A172 (cell line): Measurements from ENCODE around the gene TNRC6B. TPM values are rescaled to one million over a fixed set of nuclear protein-coding genes. Genes with fewer than 3 reads are reported as not detected.

Experiments used
- DNase-seq: peaks from one replicate; pipeline ENCODE4 v3.0.0-alpha.2; 2015; ENCODE audit warnings: low spot score
- total RNA-seq: library from RNA; depleted of rRNA; stranded (reverse); fragments of >200 nt; shearing (Covaris generic); gene quantifications from 2 replicates; pipeline ENCODE4 v1.2.3, GENCODE V29; 2014

Gene TNRC6B
- total RNA-seq, 1 experiment from 2014 or later = 13.8 TPM

DNA sequence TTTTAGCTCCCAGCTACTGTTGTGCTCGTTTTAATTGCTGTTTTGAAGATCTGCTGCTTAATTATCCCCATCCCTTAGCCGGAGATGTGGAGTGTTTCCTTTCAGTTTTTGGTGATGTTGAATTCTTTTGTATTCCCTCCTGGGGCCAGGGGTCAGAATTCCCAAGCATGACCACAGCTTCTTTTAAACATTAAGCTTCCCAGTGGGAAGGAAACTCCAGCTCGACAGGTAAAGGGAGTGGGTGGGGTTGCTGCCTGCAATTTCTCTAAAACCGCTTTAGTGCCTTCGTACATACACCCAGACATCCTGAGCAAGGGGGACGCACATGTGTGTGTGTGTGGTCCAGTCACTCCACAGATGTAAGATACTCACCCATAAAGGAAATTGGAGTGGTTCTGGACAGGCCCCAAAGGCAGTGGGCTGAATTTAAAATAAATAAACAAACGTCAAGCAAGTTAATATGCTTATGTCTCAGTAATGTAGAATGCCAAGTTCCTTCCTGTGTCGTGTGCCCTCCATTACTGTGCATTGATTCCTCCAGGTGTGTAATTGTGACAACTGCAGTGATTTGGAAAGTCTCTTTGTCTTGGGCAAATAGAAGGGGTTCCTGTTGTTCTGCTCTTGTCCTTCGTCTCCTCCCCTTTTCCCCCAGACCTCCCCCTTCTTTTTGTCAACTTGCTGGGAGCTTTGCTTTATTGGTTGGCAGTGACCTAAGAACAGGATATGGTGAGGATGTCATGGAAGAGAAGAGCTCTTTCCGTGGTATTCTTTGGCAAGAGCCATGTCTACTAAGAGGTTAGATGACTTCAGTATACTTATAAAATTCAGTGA is 149.4 kb downstream of the TNRC6B start:
- no peak for DNase-seq

GRCh38 chr22:40328546-40329456 is 151.1 kb downstream of the TNRC6B start:
- DNase-seq = no peak

DNA sequence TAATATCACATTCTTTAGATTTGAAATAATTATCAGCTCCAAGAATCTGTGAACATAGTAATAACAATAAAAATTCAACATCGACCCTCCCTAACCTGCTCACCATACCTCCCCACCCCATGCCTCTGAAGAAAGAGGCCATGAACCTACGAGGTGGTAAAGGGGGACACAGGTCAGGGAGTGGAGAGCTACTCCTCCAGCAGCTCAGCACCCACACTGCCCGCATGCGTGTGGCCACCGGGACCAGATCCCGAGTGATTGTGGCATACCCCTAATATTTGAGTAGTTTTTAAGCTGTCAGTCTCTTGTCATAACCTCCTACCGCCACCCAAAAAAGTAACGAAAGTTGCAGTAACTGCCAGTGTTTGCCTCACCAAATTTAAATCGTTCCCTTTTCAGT is 151.7 kb downstream of the TNRC6B start:
- DNase-seq = no peak

- no peak for DNase-seq
Measured at GRCh38 chr22:40330086-40330485, 152.4 kb downstream of the TNRC6B start.

DNA sequence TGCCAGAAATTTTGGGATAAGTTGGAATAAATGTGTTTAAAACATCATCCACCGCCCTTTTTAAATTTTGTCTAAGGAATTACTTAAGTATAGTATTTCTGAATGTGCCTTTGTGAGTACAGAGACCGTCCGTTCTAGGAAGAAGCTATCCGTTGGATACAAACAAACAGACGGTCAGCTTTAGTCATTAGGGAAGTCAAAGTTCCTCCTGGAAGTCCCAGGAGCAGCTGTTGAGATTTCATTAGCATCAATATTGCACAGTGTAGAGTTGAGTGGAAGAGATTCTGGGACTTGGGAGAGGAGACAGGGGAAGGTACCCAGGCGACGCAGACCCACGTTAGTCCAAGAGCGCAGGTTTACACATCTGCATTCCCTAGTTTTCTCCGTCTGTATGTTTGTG is 152.9 kb downstream of the TNRC6B start:
- DNase-seq = no peak

DNA sequence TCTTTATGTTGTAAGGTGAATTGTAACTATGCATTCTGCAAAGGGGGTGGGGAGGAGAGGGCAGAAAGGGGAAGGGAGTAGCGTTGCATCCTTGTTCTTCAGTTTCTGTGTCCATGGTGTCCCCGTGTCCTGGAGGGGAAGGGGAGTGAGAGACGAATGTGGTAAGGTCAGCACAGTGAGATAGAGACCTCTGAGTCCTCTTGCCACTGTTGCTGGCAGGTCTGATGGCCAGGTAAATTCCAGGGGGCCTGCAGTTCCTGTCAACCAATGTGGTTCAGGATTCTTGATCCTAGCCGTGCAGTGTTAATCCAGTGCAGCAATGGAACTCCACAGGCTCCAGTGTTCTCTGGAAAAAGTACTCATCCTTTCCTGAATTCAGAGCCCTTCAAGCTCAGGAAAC is 154.0 kb downstream of the TNRC6B start:
- no peak for DNase-seq

DNA sequence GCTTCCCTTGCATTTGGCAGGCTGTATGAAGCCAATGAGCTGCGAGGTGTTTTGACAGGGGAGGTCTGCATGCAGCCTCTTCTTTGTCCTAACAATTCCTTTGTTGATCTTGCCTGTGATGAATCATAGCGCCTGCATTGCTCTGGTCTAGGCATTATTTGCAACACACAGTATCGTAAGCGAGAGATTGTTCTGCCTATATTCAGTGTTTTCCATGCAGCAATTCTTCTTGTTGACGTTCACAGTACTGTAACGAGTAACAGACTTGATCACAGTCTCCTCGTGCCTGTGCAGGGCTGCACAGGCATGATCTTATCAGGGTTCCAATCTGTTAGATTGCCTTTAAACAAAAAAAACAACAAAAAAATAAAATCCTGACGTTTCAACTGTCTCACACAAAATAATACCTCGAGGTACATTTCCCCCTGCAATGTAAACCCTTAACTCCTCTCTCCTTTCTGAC is 154.6 kb downstream of the TNRC6B start:
- no peak for DNase-seq

DNA sequence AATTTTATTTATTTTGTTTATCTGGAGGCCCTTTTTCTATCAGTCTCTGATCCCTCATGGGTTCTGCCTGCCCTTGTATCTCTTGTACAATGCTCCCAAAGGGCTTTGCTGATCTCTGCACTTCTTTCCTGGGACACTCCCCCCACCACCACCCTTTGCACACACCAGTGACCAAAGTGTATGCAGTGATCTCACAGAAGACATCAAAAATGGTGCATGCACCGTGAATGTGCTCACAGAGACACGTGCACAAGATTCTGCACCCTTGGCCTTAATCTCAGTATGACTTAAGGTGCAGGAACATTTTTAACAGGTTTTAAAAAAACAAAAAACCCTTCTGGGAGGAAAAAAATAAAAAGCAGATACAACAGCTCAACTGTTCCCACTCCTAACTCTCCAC is 156.3 kb downstream of the TNRC6B start:
- DNase-seq = no peak

- DNase-seq = no peak
Measured at GRCh38 chr22:40334899-40335298, 157.2 kb downstream of the TNRC6B start.

DNA sequence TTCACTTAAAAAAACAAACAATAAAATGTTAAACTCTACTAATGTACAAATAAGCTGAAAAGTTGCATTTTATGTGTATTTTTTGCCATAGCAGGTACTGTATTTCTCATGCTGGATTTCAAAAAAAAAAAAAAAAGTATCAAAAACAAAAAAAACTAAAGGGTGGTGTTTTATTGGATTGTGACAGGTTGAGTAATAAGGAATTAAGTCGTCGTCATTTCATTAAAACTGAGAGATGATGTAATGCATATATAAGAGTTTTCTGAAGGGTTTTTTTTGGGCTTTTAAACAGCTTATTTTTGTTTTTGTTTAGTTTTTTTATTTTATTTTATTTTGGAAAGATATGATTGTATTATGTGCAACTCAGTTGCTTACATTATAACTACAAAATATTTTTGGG is 157.6 kb downstream of the TNRC6B start:
- no peak for DNase-seq

DNA sequence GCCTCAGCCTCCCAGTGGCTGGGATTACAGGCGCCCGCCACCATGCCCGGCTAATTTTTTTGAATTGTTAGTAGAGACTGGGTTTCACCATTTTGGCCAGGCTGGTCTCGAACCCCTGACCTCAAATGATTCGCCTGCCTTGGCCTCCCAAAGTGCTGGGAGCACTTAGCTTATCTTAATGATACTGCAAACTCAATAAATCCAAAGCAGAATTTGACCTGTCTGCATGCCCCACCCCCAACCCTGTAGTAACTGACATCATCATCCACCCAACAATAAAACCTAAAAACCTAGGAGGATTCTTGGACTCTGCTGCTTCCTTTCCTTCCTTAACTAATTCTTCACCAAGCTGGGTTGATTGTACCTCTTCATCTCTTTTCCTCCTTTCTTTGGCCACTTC is 162.3 kb downstream of the TNRC6B start:
- no peak for DNase-seq

GRCh38 chr22:40341604-40342003 is 163.9 kb downstream of the TNRC6B start:
- no peak for DNase-seq

DNA sequence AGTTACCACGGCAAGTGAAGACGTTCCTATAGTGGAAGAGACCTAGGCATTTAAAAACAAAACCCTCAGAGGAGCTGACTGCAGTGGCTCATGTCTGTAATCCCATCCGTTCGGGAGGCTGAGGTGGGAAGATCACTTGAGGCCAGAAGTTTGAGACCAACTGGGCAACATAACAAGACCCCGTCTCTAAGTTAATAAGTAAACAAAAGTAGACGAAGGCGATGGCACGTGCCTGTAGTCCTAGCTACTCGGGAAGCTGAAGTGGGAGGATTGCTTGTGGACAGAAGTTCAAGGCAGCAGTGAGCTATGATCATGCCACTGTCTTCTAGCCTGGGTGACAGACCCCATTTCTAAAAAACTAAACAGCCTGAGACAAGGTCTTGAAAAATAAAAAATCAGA is 164.8 kb downstream of the TNRC6B start:
- DNase-seq = no peak

DNA sequence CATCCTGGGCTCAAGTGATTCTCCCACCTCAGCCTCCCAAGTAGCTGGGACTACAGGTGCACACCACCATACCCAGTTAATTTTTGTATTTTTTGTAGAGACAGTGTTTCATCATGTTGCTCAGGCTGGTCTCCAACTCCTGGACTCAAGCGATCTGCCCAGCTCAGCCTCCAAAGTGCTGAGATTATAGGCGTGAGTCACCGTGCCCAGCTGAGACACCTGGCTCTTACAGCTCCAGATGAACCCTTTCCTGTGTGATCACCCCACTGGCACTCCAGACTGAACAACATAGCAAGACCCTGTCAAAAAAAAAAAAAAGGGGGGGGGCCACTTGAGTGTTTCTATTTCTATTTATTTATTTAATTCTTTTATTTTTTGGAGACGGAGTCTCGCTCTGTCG is 167.5 kb downstream of the TNRC6B start:
- peak; percentile 46 for DNase-seq

- no peak for DNase-seq
Measured at GRCh38 chr22:40345815-40346184, 168.1 kb downstream of the TNRC6B start.

- peak; percentile 71 for DNase-seq
Measured at GRCh38 chr22:40346185-40347118, 168.7 kb downstream of the TNRC6B start, which contains the start of gene ADSL. Gene ADSL (plus strand): TSS chr22:40346500. CDS start chr22:40346559, 59 bp downstream.

GRCh38 chr22:40347300-40347699 is 169.6 kb downstream of the TNRC6B start:
- no peak for DNase-seq

DNA sequence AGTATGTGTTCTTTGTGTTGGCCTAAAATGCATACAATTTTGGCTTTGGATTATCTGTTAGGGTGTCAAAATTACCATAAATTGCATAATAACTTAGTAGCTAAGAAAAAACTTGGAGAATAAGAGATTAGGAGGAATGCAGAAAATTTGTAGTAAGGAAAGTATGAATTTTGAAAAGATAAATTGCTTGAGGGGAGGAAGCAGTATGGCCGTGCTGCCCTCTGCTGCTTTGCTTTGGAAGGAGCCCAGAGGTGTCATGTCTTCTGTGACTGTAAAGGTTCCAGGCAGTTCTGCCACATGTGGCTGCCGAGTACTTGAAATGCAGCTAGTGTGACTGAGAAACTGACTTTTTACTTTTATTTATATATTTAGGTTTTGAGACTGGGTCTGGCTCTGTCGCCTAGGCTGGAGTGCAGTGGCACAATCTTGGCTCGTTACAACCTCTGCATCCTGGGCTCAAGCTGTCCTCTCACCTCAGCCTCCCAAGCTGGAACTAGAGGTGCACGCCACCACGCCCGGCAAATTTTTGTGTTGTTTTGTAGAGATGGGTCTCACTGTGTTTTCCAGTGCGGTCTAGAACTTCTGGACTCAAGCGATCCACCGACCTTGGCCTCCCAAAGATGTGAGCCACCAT is 170.4 kb downstream of the TNRC6B start:
- peak; percentile 38 for DNase-seq

DNA sequence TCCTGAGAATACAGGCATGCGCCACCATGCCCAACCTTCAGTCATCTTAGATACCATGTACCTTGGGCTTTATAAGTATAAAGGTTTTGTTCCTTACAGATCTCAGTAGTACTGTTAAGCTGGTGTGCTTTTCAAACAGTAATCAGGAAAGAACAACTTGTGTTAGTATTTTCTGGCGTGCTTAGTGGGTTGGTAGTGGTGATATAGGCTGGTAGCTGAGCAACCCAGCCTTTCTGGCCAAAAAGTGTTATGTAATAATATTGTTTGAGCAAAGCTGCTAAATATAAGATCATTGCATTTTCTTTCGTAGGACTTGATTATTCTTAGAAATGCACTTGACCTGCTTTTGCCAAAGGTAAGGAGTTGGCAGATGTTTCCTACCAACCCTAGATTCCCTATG is 175.0 kb downstream of the TNRC6B start:
- DNase-seq = no peak

DNA sequence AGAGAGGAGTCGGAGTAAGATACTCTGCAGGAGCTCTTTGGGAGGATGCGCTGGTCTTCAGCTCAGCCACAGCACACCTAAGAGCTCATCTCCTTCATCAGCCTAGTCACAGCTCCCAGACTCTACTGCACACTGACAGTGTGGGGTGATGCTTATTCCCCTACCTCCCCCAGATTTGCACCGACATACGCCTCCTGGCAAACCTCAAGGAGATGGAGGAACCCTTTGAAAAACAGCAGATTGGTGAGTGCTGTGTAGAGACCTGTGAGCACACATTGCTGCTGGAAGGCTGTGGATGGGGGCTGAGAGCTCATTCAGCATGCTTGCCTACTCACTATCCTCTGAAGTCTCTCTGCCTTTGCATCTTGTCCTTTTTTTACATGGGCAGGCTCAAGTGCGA is 183.4 kb downstream of the TNRC6B start:
- DNase-seq = no peak

DNA sequence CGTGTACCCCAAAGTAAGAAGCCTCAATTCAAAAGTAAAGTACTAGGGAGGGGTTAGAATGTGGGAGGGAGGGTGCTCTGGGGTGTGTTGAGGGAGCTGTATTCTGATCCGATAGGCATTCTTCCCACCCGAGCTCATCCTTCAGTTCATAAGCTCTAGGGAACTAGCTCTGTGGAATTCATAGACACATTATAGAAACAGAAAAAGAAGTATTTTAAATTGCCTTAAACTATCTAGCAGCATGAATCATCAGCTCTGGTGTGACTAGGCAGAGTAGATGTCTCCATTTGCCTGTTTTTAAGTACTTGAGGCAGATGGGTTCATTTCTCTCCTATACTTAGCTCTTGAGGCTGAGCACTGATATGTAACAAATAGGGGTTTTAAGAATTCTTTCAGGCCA is 185.3 kb downstream of the TNRC6B start:
- no peak for DNase-seq
